MCF 10A (cell line): ENCODE measurements around the gene SCYL2. TPM values are rescaled to one million over a fixed set of nuclear protein-coding genes. Genes with fewer than 3 reads are reported as not detected.

Experiments used
- BruUV-seq: library from RNA; stranded (reverse); fragments of 400-500 nt; replicated peaks from 2 replicates; lab custom pipeline; 2021; lab: Mats Ljungman, UMichigan
- CTCF ChIA-PET: fragments of 300-600 bp; sonication (Branson Sonifier 250); formaldehyde crosslinking; extraction: SDS; loops from one replicate; lab custom pipeline; 2021; ENCODE audit warnings: antibody characterized with exemption, inconsistent platforms; lab: Yijun Ruan, JAX
- POLR2A ChIA-PET: fragments of 300-600, 350-650 bp; sonication (Branson Sonifier 250); formaldehyde crosslinking; extraction: SDS; loops from one replicate; lab custom pipeline; 2020; ENCODE audit warnings: antibody characterized with exemption, inconsistent platforms; lab: Yijun Ruan, JAX
- DNase-seq: peaks from one replicate; pipeline ENCODE4 v3.0.0-alpha.2; 2018; ENCODE audit not compliant: unreplicated experiment
- H3K27ac Mint-ChIP-seq: one replicate; pipeline ENCODE4 v1.8.0; 2022; ENCODE audit warnings: mild to moderate bottlenecking, low read depth, mixed read lengths; ENCODE audit not compliant: unreplicated experiment
- H3K27me3 Mint-ChIP-seq: one replicate; pipeline ENCODE4 v1.8.0; 2022; ENCODE audit warnings: mixed read lengths; ENCODE audit not compliant: insufficient read depth, unreplicated experiment
- H3K36me3 Mint-ChIP-seq: one replicate; pipeline ENCODE4 v1.8.0; 2022; ENCODE audit warnings: mild to moderate bottlenecking, moderate library complexity, mixed read lengths; ENCODE audit not compliant: insufficient read depth, unreplicated experiment
- H3K4me1 Mint-ChIP-seq: one replicate; pipeline ENCODE4 v1.8.0; 2022; ENCODE audit warnings: mixed read lengths; ENCODE audit not compliant: insufficient read depth, unreplicated experiment
- H3K4me3 Mint-ChIP-seq: one replicate; pipeline ENCODE4 v1.8.0; 2022; ENCODE audit warnings: mild to moderate bottlenecking, moderate library complexity, mixed read lengths; ENCODE audit not compliant: unreplicated experiment
- H3K9me3 Mint-ChIP-seq: one replicate; pipeline ENCODE4 v1.8.0; 2022; ENCODE audit warnings: mixed read lengths; ENCODE audit not compliant: unreplicated experiment
- CTCF ChIP-seq: fragments of 200-600 bp; IDR thresholded peaks from one replicate; pipeline ENCODE4 v1.8.0; 2022; ENCODE audit warnings: antibody characterized with exemption, mild to moderate bottlenecking; ENCODE audit not compliant: unreplicated experiment
- intact Hi-C: fragments of 100-400 bp; cut with micrococcal nuclease; formaldehyde crosslinking; loops from 2 replicates; pipeline ENCODE4 v1.14.1; 2022
- total RNA-seq: library from RNA; stranded (reverse); gene quantifications from 2 replicates; pipeline ENCODE4 v1.2.3, GENCODE V29; 2022

The SCYL2 gene
- total RNA-seq, 1 experiment from 2014 or later, result 52.8 TPM

- peaks cover 7% of the 10 kb centered on the region for H3K4me1 Mint-ChIP-seq
- peak; percentile 31 for DNase-seq
- CTCF ChIA-PET, result interaction anchor here (0.6 to 2.1 kb wide), 23 partner anchors 10 to 1892 kb away, joined by 3 to 17 read pairs (median 4); partner anchors contain the start of genes DEPDC4 and SCYL2
- intact Hi-C loops, result loop anchor here (1.0 to 10.0 kb wide), 4 partner anchors 115 to 500 kb away; no protein-coding TSS in a partner anchor
- BruUV-seq, result no TSS peak
- H3K27me3 Mint-ChIP-seq, result no peaks in the 10 kb centered on the region
- H3K9me3 Mint-ChIP-seq, result no peaks in the 10 kb centered on the region
- no peak overlapping the region for H3K4me3 Mint-ChIP-seq
- POLR2A ChIA-PET, result interaction anchor here (0.6 to 3.1 kb wide), 3 partner anchors 33 to 156 kb away, joined by 3 to 19 read pairs (median 5); partner anchors contain the start of genes ACTR6, DEPDC4 and SCYL2
- H3K27ac Mint-ChIP-seq, result no peak overlapping the region
- TF ChIP-seq CTCF, result no peak
- H3K36me3 Mint-ChIP-seq, result peaks cover 4% of the 10 kb centered on the region
Measured at GRCh38 chr12:100234166-100234565, 32.8 kb upstream of the SCYL2 start.

GRCh38 chr12:100234591-100235304, 32.2 kb upstream of the SCYL2 start:
- Mint-ChIP-seq H3K9me3 (no peaks in the 10 kb centered on the region), H3K27ac (no peak overlapping the region), H3K4me1 (peaks cover 6% of the 10 kb centered on the region), H3K36me3 (peaks cover 4% of the 10 kb centered on the region), H3K4me3 (no peak overlapping the region), H3K27me3 (no peaks in the 10 kb centered on the region)
- BruUV-seq, result no TSS peak
- TF ChIP-seq CTCF, result peak; percentile 60
- intact Hi-C loops, result loop anchor here (1.0 to 10.0 kb wide), 4 partner anchors 114 to 500 kb away; no protein-coding TSS in a partner anchor
- peak; percentile 56 for DNase-seq
- ChIA-PET CTCF (interaction anchor here (0.5 to 2.1 kb wide), 40 partner anchors 9 to 1891 kb away, joined by 3 to 17 read pairs (median 4); partner anchors contain the start of genes ACTR6, DEPDC4 and SCYL2), POLR2A (interaction anchor here (0.6 to 1.2 kb wide), 3 partner anchors 34 to 211 kb away, joined by 3 to 4 read pairs (median 3); partner anchors contain the start of gene ACTR6)

- BruUV-seq, result no TSS peak
- intact Hi-C loops, result loop anchor here (10.0 kb wide), 1 partner anchor 426 kb away; no protein-coding TSS in a partner anchor
- POLR2A ChIA-PET, result no interaction called here
Measured at GRCh38 chr12:100238801-100239200, 28.2 kb upstream of the SCYL2 start.

More at GRCh38 chr12:100238801-100239200, 28.2 kb upstream of the SCYL2 start:
- no peaks in the 10 kb centered on the region for H3K4me1 Mint-ChIP-seq
- no peaks in the 10 kb centered on the region for H3K27me3 Mint-ChIP-seq
- no peak for DNase-seq
- no peaks in the 10 kb centered on the region for H3K9me3 Mint-ChIP-seq
- no peaks in the 10 kb centered on the region for H3K36me3 Mint-ChIP-seq
- H3K27ac Mint-ChIP-seq, result no peak overlapping the region
- no peak for TF ChIP-seq CTCF
- CTCF ChIA-PET, result interaction anchor here (0.9 kb wide), 1 partner anchor 9 kb away, joined by 3 read pairs; no protein-coding TSS in a partner anchor
- no peak overlapping the region for H3K4me3 Mint-ChIP-seq
